ENCODE data around the gene LZTFL1.

GRCh38 chr3:45790596-45790995 lies 51.3 kb downstream of the LZTFL1 start:
- TF ChIP-seq CTCF (conservative IDR thresholded peaks at IDR 0.05; ENCODE audit: low read depth in 2 of 2) = no peak
- no peak for TF ChIP-seq EZH2phosphoT487 (IDR thresholded peaks at IDR 0.05; ENCODE audit: unreplicated experiment)
- TF ChIP-seq, protein P1, sequence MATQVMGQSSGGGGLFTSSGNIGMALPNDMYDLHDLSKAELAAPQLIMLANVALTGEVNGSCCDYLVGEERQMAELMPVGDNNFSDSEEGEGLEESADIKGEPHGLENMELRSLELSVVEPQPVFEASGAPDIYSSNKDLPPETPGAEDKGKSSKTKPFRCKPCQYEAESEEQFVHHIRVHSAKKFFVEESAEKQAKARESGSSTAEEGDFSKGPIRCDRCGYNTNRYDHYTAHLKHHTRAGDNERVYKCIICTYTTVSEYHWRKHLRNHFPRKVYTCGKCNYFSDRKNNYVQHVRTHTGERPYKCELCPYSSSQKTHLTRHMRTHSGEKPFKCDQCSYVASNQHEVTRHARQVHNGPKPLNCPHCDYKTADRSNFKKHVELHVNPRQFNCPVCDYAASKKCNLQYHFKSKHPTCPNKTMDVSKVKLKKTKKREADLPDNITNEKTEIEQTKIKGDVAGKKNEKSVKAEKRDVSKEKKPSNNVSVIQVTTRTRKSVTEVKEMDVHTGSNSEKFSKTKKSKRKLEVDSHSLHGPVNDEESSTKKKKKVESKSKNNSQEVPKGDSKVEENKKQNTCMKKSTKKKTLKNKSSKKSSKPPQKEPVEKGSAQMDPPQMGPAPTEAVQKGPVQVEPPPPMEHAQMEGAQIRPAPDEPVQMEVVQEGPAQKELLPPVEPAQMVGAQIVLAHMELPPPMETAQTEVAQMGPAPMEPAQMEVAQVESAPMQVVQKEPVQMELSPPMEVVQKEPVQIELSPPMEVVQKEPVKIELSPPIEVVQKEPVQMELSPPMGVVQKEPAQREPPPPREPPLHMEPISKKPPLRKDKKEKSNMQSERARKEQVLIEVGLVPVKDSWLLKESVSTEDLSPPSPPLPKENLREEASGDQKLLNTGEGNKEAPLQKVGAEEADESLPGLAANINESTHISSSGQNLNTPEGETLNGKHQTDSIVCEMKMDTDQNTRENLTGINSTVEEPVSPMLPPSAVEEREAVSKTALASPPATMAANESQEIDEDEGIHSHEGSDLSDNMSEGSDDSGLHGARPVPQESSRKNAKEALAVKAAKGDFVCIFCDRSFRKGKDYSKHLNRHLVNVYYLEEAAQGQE (IDR thresholded peaks at IDR 0.05; ENCODE audit: unreplicated experiment) = no peak
- TF ChIP-seq EZH2 (IDR thresholded peaks at IDR 0.05; ENCODE audit: low read depth, unreplicated experiment) = no peak
- no peak for TF ChIP-seq CREB1 (CRISPR knock-in tag; IDR thresholded peaks at IDR 0.05; ENCODE audit: low read depth)

All from GM23338 (cell line).